HFFc6 (cell line): Measurements from ENCODE around the gene PRR33. TPM values are rescaled to one million over a fixed set of nuclear protein-coding genes. Genes with fewer than 3 reads are reported as not detected.

ENCODE experiments used
- DNase-seq: peaks from one replicate; pipeline ENCODE4 v3.0.0-alpha.2; 2018
- H3K27ac Mint-ChIP-seq: 2 replicates; pipeline ENCODE4 v1.8.0; 2020; ENCODE audit warnings: mild to moderate bottlenecking, mixed read lengths
- H3K27me3 Mint-ChIP-seq: 2 replicates; pipeline ENCODE4 v1.8.0; 2021; ENCODE audit warnings: mild to moderate bottlenecking, moderate library complexity, mixed read lengths; ENCODE audit not compliant: insufficient read depth
- H3K36me3 Mint-ChIP-seq: 2 replicates; pipeline ENCODE4 v1.8.0; 2021; ENCODE audit warnings: low read depth, mixed read lengths
- H3K4me1 Mint-ChIP-seq: 2 replicates; pipeline ENCODE4 v1.8.0; 2020; ENCODE audit warnings: low read depth, mixed read lengths
- H3K4me3 Mint-ChIP-seq: 2 replicates; pipeline ENCODE4 v1.8.0; 2020; ENCODE audit warnings: mild to moderate bottlenecking, moderate library complexity, mixed read lengths
- H3K9me3 Mint-ChIP-seq: 2 replicates; pipeline ENCODE4 v1.8.0; 2020; ENCODE audit warnings: mild to moderate bottlenecking, mixed read lengths
- total RNA-seq, 6 experiments: library from RNA; stranded (reverse); fragmentation: NEBNext Ultra II Directional; extraction: Animal tissue kit (Norgen Biotek cat#: 25700); gene quantifications; 2 replicates in 1 of 6; 3 replicates in 5 of 6; pipeline ENCODE4 v1.2.3, GENCODE V29; 2021
- TF ChIP-seq, protein P1 (sequence below): fragments of 200-600 bp; sonication (generic); IDR thresholded peaks from 2 replicates; pipeline ENCODE4 v1.5.0; 2021; ENCODE audit warnings: antibody characterized with exemption, mild to moderate bottlenecking

The PRR33 gene
- total RNA-seq, 6 experiments from 2014 or later, result not detected

DNA sequence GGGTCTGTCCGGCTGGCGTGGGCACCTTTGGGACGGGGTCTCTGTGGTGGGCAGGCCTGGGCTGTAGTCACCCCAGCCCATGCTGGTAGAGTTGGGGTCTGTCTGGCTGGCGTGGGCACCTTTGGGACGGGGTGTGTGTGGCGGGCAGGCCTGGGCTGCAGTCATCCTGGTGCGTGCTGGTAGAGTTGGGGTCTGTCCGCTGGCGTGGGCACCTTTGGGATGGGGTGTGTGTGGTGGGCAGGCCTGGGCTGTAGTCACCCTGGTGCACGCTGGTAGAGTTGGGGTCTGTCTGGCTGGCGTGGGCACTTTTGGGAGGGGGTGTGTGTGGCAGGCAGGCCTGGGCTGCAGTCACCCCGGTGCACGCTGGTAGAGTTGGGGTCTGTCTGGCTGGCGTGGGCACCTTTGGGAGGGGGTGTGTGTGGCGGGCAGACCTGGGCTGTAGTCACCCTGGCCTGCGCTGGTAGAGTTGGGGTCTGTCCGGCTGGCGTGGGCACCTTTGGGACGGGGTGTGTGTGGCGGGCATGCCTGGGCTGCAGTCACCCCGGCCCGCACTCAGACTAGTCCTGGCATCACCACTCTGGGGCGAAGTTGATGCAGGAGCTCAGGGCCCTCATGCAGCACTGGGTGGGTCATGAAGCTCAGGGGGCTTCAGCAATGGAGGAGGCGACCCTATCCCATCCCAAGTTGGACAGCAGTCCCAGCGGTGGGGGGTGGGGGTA, 19.3 kb downstream of the PRR33 start:
- H3K9me3 Mint-ChIP-seq, result no peaks in the 10 kb centered on the region
- TF ChIP-seq, protein P1, sequence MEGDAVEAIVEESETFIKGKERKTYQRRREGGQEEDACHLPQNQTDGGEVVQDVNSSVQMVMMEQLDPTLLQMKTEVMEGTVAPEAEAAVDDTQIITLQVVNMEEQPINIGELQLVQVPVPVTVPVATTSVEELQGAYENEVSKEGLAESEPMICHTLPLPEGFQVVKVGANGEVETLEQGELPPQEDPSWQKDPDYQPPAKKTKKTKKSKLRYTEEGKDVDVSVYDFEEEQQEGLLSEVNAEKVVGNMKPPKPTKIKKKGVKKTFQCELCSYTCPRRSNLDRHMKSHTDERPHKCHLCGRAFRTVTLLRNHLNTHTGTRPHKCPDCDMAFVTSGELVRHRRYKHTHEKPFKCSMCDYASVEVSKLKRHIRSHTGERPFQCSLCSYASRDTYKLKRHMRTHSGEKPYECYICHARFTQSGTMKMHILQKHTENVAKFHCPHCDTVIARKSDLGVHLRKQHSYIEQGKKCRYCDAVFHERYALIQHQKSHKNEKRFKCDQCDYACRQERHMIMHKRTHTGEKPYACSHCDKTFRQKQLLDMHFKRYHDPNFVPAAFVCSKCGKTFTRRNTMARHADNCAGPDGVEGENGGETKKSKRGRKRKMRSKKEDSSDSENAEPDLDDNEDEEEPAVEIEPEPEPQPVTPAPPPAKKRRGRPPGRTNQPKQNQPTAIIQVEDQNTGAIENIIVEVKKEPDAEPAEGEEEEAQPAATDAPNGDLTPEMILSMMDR, result no peak
- DNase-seq, result no peak
- no peaks in the 10 kb centered on the region for H3K36me3 Mint-ChIP-seq
- H3K27ac Mint-ChIP-seq, result no peak overlapping the region
- no peaks in the 10 kb centered on the region for H3K4me1 Mint-ChIP-seq
- no peak overlapping the region for H3K4me3 Mint-ChIP-seq
- peaks cover 3% of the 10 kb centered on the region for H3K27me3 Mint-ChIP-seq

DNA sequence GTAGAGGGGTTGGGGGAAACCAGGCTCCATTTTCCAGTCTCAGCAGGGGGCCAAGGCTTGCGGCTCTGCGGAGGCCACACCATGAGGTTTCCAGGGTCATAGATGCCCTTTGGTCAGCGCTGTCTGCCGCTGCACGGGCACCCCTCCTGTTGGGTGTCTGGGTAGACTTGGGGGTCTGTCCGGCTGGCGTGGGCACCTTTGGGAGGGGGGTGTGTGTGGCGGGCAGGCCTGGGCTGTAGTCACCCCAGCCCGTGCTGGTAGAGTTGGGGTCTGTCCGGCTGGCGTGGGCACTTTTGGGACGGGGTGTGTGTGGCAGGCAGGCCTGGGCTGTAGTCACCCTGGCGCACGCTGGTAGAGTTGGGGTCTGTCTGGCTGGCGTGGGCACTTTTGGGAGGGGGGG, 20.2 kb downstream of the PRR33 start:
- H3K27me3 Mint-ChIP-seq, result peaks cover 3% of the 10 kb centered on the region
- no peak overlapping the region for H3K4me3 Mint-ChIP-seq

DNA sequence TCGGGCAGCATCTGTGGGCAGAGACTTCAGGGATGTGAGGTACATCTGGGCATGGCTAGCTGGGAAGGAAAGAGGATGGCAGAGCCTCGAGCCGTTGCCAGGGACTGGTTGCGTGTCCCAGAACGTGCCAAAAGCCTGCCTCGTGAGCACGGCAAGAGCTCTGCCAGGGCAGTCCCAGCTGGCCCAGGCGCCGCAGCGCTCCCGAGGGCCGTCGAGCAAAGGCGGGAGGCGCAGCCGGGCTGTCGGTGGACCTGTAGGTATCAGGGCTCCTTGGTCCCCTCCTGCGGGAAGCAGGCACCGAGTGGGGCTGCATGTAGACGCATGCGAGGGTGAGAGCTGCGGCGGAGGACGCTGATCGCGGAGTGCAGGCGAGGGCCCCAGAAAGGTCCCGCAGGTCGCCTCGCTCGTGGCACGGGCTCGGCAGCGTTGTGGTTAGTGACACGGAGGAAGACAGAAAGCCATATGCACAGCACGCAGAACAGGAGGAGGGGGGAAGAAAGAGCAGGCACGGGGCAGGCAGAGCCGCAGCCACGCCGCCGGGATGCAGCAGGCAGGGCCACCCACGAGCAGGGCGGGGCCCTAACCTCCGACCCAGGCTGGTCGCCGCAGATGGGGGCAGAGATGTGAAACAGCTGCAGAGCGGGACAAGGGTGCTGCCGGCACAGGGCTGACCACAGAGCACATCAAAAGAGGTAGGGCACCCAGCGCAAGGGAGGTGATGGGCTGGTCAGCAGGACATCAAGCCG, 20.8 kb downstream of the PRR33 start:
- no peaks in the 10 kb centered on the region for H3K4me1 Mint-ChIP-seq
- TF ChIP-seq, protein P1, result no peak
- peaks cover 3% of the 10 kb centered on the region for H3K27me3 Mint-ChIP-seq
- H3K4me3 Mint-ChIP-seq, result no peak overlapping the region
- no peaks in the 10 kb centered on the region for H3K9me3 Mint-ChIP-seq
- H3K36me3 Mint-ChIP-seq, result no peaks in the 10 kb centered on the region
- no peak overlapping the region for H3K27ac Mint-ChIP-seq
- DNase-seq, result no peak

More for the DNA sequence above, 20.2 kb downstream of the PRR33 start:
- Mint-ChIP-seq H3K9me3 (no peaks in the 10 kb centered on the region), H3K27ac (no peak overlapping the region), H3K36me3 (no peaks in the 10 kb centered on the region), H3K4me1 (no peaks in the 10 kb centered on the region)
- TF ChIP-seq, protein P1, result no peak
- no peak for DNase-seq

DNA sequence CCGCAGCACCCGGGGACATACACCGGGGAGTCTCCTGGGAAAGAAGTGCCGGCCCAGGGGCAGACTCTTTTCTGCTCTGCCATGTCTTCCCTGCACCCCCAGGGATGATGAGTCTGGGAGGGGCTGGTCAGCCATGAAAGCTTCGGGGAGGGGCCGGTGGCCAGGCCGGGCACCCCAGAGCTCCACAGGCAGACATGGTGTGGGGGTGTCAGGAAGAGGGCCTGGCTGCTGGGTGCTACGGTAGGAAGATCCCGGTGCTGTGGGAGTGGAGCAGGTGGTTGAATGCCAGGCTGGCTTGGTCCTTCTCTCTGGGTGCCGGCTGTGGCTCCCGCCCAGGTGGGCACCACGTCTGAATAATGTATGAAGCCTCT, 21.4 kb downstream of the PRR33 start:
- DNase-seq, result no peak
- Mint-ChIP-seq H3K27me3 (peaks cover 3% of the 10 kb centered on the region), H3K27ac (no peak overlapping the region), H3K4me3 (no peak overlapping the region), H3K36me3 (no peaks in the 10 kb centered on the region), H3K4me1 (no peaks in the 10 kb centered on the region), H3K9me3 (no peaks in the 10 kb centered on the region)
- TF ChIP-seq, protein P1, result no peak

DNA sequence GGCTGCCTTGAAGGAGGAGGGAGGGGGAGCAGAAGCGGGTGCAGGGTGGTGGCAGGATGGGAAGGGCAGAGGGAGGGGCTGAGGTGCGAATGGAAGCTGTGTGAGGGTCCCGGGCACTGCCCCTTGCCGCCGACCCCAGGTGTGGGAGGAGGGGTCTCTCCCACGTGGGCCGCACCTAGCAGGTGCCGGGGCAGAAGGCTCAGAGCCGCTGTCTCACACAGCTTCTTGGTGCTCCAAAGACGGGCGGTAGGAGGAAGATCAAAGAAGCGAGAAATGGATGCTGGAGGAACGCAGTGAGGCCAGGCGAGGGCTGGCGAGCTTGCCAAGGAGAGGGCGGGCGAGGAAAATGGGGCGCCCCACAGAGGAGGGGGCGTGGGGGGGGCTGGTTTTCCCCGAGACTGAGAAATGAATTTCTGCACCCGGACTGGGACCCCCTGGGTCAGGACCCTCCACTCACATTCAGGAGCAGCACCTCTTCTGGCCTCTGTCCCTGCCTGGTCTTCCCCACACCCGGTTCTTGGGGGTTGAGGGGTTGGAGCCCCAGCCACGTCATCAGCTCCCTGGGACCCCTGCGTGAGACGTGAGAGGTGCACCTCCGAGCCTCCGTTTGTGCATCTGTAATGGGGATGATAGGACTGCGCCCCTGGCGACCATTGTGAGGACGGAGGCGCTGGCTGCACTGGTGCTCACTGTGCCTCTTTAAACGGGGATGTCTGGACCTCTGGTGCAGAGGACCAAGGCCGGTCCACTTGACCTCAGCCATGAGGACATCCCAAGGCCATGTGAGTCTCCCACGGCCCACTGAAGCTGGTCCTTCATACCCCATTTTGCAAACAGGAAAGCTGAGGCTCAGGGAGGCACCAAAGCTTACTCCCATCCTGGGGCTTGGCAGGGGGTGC, 22.0 kb downstream of the PRR33 start:
- TF ChIP-seq, protein P1, result no peak
- Mint-ChIP-seq H3K4me1 (no peaks in the 10 kb centered on the region), H3K36me3 (no peaks in the 10 kb centered on the region), H3K4me3 (no peak overlapping the region), H3K27ac (no peak overlapping the region), H3K9me3 (no peaks in the 10 kb centered on the region), H3K27me3 (peaks cover 3% of the 10 kb centered on the region)
- DNase-seq, result no peak
